Tibial nerve (tissue), 4 donors: ENCODE results near the gene SLC25A51.

Source experiments
- EP300 ChIP-seq, 2 donors: sonication (generic); formaldehyde crosslinking; IDR thresholded peaks; one replicate each; pipeline ENCODE4 v1.6.1; 2017; ENCODE audit warnings: antibody characterized with exemption in 2 of 2, mild to moderate bottlenecking in 1 of 2
- POLR2A ChIP-seq, 2 donors: fragments of 450-650 bp; IDR thresholded peaks; one replicate each; pipeline ENCODE4 v1.6.1; 2017; ENCODE audit warnings: antibody characterized with exemption in 2 of 2, mild to moderate bottlenecking in 2 of 2, moderate library complexity in 2 of 2
- TF ChIP-seq, protein P1 (sequence below), 5 experiments: fragments of 200-600 bp in 3 of 5; fragments of 450-650 bp in 2 of 5; sonication (generic) in 3 of 5; IDR thresholded peaks; one replicate each; pipeline ENCODE4 v1.5.1; 2016 to 2019; ENCODE audit warnings: antibody characterized with exemption in 5 of 5, mild to moderate bottlenecking in 3 of 5, moderate library complexity in 2 of 5

DNA sequence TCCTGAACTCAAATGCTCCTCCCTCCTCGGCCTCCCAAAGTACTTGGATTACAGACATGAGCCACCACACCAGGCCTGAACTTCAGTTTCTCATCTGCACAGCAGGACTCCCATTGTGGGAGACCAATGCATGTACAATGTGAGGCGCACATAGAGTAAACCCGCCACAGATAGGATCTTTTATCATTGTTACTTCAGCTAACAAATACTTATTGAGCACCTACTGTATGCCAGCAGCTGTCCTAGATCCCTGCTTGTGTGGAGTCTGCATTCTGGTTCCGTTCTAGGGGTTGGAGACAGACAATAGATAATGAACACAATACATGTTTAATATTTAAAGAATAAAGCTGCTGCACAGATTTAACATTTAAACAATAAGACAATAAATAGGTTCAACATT lies 6.3 kb upstream of the SLC25A51 start:
- no peak for TF ChIP-seq POLR2A (IDR thresholded peaks at IDR 0.05)
- TF ChIP-seq EP300 (IDR thresholded peaks at IDR 0.05) = no peak
- TF ChIP-seq, protein P1, sequence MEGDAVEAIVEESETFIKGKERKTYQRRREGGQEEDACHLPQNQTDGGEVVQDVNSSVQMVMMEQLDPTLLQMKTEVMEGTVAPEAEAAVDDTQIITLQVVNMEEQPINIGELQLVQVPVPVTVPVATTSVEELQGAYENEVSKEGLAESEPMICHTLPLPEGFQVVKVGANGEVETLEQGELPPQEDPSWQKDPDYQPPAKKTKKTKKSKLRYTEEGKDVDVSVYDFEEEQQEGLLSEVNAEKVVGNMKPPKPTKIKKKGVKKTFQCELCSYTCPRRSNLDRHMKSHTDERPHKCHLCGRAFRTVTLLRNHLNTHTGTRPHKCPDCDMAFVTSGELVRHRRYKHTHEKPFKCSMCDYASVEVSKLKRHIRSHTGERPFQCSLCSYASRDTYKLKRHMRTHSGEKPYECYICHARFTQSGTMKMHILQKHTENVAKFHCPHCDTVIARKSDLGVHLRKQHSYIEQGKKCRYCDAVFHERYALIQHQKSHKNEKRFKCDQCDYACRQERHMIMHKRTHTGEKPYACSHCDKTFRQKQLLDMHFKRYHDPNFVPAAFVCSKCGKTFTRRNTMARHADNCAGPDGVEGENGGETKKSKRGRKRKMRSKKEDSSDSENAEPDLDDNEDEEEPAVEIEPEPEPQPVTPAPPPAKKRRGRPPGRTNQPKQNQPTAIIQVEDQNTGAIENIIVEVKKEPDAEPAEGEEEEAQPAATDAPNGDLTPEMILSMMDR (IDR thresholded peaks at IDR 0.05) = no peak
